Spleen (tissue), 7 donors: ENCODE results near the gene TMTC4.

Experiments used
- CTCF ChIP-seq, 11 experiments: fragments of 200-600 bp in 7 of 11; fragments of 450-650 bp in 4 of 11; sonication (generic) in 4 of 11; IDR thresholded peaks in 8 of 11; conservative IDR thresholded peaks in 3 of 11; 1 replicate in 7 of 11; 2 replicates in 4 of 11; pipeline versions ENCODE4 v1.4.0 to v1.8.0; 2016 to 2021; ENCODE audit warnings: antibody characterized with exemption in 11 of 11, inconsistent platforms in 4 of 11, mild to moderate bottlenecking in 1 of 11
- POLR2A ChIP-seq, 3 donors: fragments of 450-650 bp; IDR thresholded peaks; one replicate each; pipeline ENCODE4 v1.5.1; 2017; ENCODE audit warnings: antibody characterized with exemption in 3 of 3, mild to moderate bottlenecking in 1 of 3
- POLR2AphosphoS5 ChIP-seq, 3 donors: sonication (generic); formaldehyde crosslinking; IDR thresholded peaks; one replicate each; pipeline ENCODE4 v1.5.1; 2017; ENCODE audit warnings: antibody characterized with exemption in 3 of 3
- donor health status: DM: no; HTN: no; CAD: no; lungs with moderate emphysema.
- donor health status: DM: no; HTN: no; CAD: no.
- donor health status: DM: no; HTN: no; CAD: no.

- TF ChIP-seq POLR2A (IDR thresholded peaks at IDR 0.05) (no peak), CTCF (IDR thresholded peaks at IDR 0.05 in 8 of 11, conservative IDR thresholded peaks at IDR 0.05 in 3 of 11) (no peak), POLR2AphosphoS5 (IDR thresholded peaks at IDR 0.05) (no peak)
Observed at GRCh38 chr13:100581504-100581903, 93.1 kb downstream of the TMTC4 start.
